Activated T-cell treated with anti-CD3 and anti-CD28 coated beads for 4 hours (primary cell): ENCODE results near the gene CPNE5.

Experiments used
- DNase-seq: peaks from one replicate; pipeline ENCODE4 v3.0.0-alpha.2; 2020

The CPNE5 gene

GRCh38 chr6:36838896-36839748 is at the start of gene CPNE5:
Gene CPNE5 (minus strand): TSS chr6:36839444. CDS start chr6:36839377, 67 bp downstream.
- DNase-seq: no peak

- no peak for DNase-seq
Observed at GRCh38 chr6:36888115-36888643, 48.9 kb upstream of the CPNE5 start.

- DNase-seq: no peak
Observed at GRCh38 chr6:36886950-36887618, 47.8 kb upstream of the CPNE5 start.

DNA sequence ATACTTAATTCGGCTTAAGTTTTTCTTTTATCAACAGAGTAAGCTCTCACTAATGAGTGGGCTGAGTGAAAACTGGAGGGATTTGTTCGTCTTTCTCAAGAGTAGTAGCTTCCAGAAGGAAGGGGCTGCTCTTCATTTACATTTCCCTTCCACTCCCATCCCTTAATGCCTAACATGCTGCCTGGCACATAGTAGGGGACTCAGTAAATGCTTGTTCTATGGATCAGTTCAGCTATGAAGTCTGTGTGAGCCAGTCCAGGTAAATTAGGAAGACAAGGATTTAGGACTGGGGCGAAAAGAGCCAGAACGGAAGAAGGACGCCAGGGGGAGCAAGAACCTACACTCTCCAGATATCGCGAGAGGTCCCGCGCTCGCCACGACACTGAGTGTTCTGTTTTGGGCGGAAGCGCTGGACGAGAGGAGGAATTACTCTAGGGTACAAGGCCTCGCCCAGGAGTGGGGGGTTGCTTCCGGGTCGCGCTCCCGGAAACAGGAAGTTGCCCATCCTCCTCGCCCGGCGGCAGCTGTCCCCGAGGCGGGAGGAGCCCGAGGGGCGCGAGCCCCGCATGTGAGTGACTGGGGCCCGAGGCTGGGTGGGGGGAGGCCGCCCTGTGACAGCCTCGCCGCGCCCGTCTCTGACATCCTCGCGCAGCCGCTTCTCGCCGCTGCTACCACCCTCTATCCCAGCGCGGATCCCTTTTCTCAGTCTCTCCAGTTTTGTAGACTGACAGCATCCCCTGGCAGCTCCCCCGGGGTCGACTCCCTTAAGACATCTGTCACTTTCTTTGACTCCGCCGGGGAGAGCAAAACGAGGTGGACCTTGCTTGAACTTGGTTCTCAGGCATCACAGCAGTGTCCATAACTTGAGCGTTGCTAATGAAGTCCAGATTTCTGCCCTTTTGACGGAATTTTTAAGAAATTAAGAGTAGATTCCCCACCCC is 46.5 kb upstream of the CPNE5 start, which contains the start of gene C6orf89:
TSS of gene C6orf89 (plus strand) at position 492 of the 941 bp plus-strand sequence. CDS start 13,493 bp downstream, outside the sequence.
- peak; percentile 94 for DNase-seq

DNA sequence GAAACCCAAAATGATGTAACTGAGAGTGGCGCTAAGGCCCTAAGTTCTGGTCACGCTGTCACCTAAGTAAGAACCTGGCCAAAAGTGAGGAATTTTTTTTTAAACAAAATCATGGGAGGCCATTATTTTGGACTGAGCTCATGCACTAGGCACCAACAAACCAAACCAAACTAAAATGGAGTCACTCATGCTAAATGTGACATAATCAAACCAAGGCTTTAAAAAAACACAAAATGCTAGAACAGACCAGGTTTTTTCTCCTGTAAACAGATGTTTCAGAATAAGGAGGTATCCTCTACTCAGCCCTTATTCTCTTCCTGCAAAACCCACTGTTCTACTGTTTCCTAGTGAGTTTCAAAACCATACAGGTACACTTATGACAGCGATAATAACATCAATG is 45.4 kb upstream of the CPNE5 start:
- no peak for DNase-seq

DNA sequence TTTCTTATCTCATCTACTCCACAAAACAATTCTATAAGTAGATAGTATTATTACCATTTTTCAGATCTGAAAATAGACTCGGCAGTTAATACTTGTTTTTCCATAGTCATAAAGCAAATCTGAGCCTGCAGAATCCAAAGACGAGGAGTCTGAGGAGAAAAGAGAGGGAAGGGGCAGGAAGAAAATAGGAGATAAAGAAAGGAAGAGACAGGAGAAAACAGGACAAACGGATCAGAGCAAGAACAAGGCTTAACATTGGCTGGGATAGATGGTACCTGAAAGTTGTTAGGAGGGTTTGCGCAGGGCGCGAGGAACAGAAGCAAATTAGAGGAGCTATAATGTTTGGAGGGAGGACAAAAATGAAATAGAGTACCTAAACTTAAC is 36.0 kb upstream of the CPNE5 start:
- no peak for DNase-seq

DNA sequence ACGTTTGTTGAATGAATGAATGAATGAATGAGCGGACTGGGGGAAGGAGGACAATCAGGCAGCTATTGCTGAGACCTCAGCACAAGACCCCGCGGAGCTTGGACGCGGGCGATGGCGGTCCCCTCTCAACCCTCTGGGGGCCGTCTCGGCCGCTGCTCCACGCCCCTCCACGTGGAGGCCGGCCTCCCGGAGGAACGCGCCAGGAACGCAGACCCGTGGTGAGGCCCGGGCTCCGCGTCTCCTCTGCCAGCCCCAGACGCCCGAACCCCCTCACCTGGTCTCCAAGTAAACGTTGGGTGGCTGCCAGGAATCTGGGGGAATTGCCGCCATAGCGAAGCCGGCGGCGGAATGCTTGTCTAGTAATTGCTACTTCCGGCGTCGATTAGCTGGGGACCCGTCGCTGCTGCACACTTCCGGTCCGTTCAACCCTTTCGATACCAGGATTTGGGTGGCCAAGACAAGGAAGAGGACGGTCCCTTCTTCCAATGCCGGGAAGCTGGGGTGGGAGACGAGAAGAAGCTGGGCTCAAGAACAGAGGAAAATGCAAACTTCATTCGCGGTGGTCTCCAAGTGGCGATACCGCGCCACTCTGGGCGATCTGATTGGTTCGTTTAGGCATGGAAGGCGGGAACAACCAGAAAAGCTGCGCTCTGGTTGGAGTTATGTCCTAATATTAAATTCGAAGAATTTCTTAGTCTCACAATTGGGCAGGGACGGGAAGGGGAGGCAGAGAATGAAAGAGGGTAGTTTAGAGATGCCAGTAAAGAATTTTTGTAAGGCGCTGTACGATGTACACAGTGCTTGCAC is 35.4 kb upstream of the CPNE5 start, which contains the start of gene PPIL1:
TSS of gene PPIL1 (minus strand) at position 361 of the 807 bp plus-strand sequence. CDS start at position 330, 31 bp downstream.
- DNase-seq: peak; percentile 74

- no peak for DNase-seq
Observed at GRCh38 chr6:36873612-36874442, 34.6 kb upstream of the CPNE5 start.

DNA sequence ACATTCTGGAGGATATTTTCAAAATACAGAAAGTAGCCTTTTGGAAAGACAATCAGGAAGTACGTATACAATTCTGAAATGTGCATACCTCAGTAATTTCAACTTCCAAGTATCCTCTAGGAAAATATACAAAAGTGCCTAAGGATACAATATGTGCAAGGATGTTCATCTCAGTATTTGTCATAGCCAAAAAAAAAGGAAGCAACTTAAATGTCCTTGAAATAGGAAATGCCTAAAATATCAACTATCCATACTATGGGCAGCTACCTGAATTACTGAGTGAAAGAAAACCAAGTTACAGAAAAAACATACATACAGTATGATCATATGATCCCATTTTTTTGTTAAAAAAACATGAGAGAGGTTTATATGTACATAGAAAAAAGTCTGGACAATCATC is 33.9 kb upstream of the CPNE5 start:
- no peak for DNase-seq

- DNase-seq: no peak
Observed at GRCh38 chr6:36871686-36872085, 32.4 kb upstream of the CPNE5 start.

GRCh38 chr6:36867471-36868224 is 28.4 kb upstream of the CPNE5 start:
- no peak for DNase-seq

DNA sequence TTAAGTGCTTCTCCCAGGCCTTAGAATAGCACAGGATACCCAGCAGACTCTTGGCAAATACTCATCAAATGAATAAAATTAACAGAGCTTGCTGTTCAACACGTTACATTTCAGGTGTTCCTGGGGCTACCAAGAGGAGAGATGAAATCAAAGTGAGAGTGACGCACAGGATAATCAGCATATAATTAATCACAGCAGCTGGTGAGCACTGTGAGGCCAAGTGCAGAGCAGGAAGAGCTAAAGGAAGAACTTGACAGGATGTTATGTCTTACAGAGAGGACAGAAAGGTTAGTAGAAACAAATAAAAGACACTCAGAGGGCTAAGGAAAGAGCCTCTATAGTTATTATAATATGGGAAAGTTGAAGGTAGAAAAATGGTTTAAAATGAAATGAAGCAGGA is 26.6 kb upstream of the CPNE5 start:
- DNase-seq: no peak

- DNase-seq: no peak
Observed at GRCh38 chr6:36863670-36864540, 24.7 kb upstream of the CPNE5 start.

- DNase-seq: no peak
Observed at GRCh38 chr6:36862848-36863382, 23.7 kb upstream of the CPNE5 start.

GRCh38 chr6:36862164-36862847 is 23.1 kb upstream of the CPNE5 start:
- DNase-seq: no peak

- DNase-seq: no peak
Observed at GRCh38 chr6:36860126-36860525, 20.9 kb upstream of the CPNE5 start.

DNA sequence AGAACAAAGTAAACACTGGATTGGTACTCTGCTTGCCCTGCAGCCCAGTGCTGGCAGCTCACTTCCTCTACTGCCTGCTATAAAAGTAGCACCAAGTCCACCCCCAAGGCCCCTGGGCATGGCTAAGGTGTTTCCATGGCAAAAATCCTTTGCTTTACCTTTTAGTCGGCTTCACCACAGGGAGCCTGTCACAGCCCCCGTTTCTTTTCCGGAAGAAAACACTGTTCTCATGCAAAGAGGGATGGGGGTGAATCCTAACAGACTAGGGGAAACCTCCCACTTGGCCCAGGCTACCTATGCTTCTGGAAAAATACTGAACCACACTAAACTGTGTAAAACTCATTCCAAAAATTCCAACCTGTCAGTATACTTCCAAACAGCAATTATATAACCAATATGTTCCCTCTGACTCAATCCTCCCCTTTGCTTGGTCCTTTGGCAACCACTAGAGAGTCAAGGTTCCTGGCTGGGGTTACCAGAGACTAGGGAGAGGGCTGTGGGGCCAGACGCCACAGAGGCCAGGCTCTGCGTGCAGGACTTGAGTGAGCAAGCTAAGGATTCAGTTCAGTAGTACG is 19.2 kb upstream of the CPNE5 start:
- DNase-seq: no peak

DNA sequence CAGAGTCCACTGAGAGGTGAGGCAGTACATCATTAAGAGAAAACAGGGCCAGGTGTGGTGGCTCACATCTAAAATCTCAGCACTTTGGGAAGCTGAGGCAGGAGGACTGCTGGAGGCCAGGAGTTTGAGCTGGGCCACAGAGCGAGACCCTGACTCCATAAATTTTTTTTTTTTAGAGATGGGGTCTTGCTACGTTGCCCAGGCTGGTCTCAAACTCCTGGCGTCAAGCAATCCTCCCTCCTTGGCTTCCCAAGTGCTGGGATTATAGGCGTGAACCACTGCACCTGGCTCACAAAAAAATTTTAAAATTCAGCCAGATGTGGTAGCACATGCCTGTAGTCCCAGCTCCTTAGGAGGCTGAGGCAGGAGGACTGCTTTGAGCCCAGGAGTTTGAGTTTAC is 18.1 kb upstream of the CPNE5 start:
- no peak for DNase-seq
